T-helper 17 cell (primary cell): ENCODE results near the gene SPTB. TPM values are rescaled to one million over a fixed set of nuclear protein-coding genes. Genes with fewer than 3 reads are reported as not detected.

Source experiments
- ATAC-seq: fragments of 150-1000 bp; cut with Tn5 transposase; 2 replicates; pipeline ENCODE4 v1.10.0; 2021; ENCODE audit warnings: mild to moderate bottlenecking, moderate library complexity
- DNase-seq, 3 donors: peaks; one replicate each; pipeline versions ENCODE4 v3.0.0 to v3.0.0-alpha.2; 2020 to 2021
- H3K9me3 ChIP-seq: one replicate; pipeline ENCODE4 v1.7.0; 2013; ENCODE audit warnings: low read length, mild to moderate bottlenecking; ENCODE audit not compliant: control insufficient read depth, poor library complexity, severe bottlenecking
- H3K27ac Mint-ChIP-seq: one replicate; pipeline ENCODE4 v1.8.0; 2022; ENCODE audit warnings: mild to moderate bottlenecking, moderate library complexity, mixed read lengths
- H3K27me3 Mint-ChIP-seq: one replicate; pipeline ENCODE4 v1.8.0; 2022; ENCODE audit warnings: mixed read lengths
- H3K36me3 Mint-ChIP-seq: one replicate; pipeline ENCODE4 v1.8.0; 2022; ENCODE audit warnings: low read depth, mixed read lengths
- H3K4me1 Mint-ChIP-seq: one replicate; pipeline ENCODE4 v1.8.0; 2022; ENCODE audit warnings: mild to moderate bottlenecking, mixed read lengths
- H3K4me3 Mint-ChIP-seq: one replicate; pipeline ENCODE4 v1.8.0; 2022; ENCODE audit warnings: mild to moderate bottlenecking, moderate library complexity, mixed read lengths
- total RNA-seq, 4 donors: library from RNA in 2 of 4; stranded (reverse) in 2 of 4; gene quantifications; one replicate each; pipeline ENCODE4 v1.2.3 and lab custom pipeline; 2022 to 2026

The SPTB gene
- total RNA-seq, 2 donors from 2014 or later, result 0.40 to 8.4 TPM

- H3K27me3 Mint-ChIP-seq, result peaks cover 71% of the 10 kb centered on the region
- no peaks in the 10 kb centered on the region for H3K36me3 Mint-ChIP-seq
- no peaks in the 10 kb centered on the region for H3K9me3 ChIP-seq
- H3K4me1 Mint-ChIP-seq, result no peaks in the 10 kb centered on the region
- ATAC-seq (no peak), DNase-seq (no peak)
- H3K4me3 Mint-ChIP-seq, result no peak overlapping the region
- no peak overlapping the region for H3K27ac Mint-ChIP-seq
Observed at GRCh38 chr14:64838656-64839055, 41.1 kb downstream of the SPTB start.

GRCh38 chr14:64835431-64835830 lies 44.3 kb downstream of the SPTB start:
- no peak overlapping the region for H3K27ac Mint-ChIP-seq
- no peaks in the 10 kb centered on the region for H3K36me3 Mint-ChIP-seq
- H3K9me3 ChIP-seq, result no peaks in the 10 kb centered on the region
- peaks cover 44% of the 10 kb centered on the region for H3K27me3 Mint-ChIP-seq
- H3K4me1 Mint-ChIP-seq, result no peaks in the 10 kb centered on the region
- ATAC-seq (no peak), DNase-seq (no peak)
- no peak overlapping the region for H3K4me3 Mint-ChIP-seq

DNA sequence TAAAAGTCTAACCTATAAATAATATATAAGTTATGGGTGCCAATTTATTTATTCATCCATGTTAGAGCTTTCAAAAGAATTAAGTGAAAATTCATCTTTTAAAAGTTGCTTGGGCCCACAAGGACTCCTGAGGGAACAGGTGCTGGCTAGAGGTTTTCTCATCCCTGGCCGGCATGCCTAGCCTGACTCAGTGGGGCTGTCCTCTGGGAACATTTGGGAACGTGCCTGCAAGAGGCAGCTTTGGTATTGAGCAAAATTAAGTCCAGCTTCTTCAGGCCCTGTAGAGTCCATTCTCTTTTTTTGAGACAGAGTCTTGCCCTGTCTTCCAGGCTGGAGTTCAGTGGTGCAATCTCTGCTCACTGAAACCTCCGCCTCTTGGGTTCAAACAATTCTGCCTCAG lies 44.7 kb downstream of the SPTB start:
- Mint-ChIP-seq H3K4me3 (no peak overlapping the region), H3K27me3 (peaks cover 39% of the 10 kb centered on the region), H3K27ac (no peak overlapping the region), H3K4me1 (no peaks in the 10 kb centered on the region), H3K36me3 (no peaks in the 10 kb centered on the region)
- DNase-seq (no peak), ATAC-seq (no peak)
- no peaks in the 10 kb centered on the region for H3K9me3 ChIP-seq

DNA sequence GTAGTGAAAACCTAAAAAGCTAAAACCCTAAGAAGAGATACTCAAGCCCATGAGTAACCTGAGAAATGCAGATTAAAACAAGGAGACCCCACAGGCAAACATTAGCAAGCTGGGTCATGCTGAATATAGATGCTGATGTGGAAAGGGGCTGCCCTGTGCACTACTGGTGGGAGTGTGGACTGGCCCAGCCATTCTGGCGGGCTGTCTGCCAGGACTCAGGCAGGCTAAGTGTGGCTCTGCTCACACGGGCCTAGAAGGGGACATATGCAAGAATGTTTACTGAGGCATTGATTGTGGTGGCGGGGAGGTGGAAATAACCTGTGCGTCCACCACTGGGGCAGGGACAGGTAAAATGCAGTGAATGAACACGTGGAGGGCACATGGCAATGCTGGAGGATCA lies 48.3 kb downstream of the SPTB start:
- Mint-ChIP-seq H3K27me3 (peaks cover 17% of the 10 kb centered on the region), H3K4me3 (no peak overlapping the region), H3K4me1 (peaks cover 3% of the 10 kb centered on the region), H3K27ac (no peak overlapping the region), H3K36me3 (no peaks in the 10 kb centered on the region)
- no peaks in the 10 kb centered on the region for H3K9me3 ChIP-seq
- ATAC-seq (no peak), DNase-seq (no peak)

- ATAC-seq, result no peak
- no peaks in the 10 kb centered on the region for H3K9me3 ChIP-seq
- H3K27ac Mint-ChIP-seq, result no peak overlapping the region
- no peaks in the 10 kb centered on the region for H3K36me3 Mint-ChIP-seq
- H3K4me1 Mint-ChIP-seq, result peaks cover 4% of the 10 kb centered on the region
- no peak for DNase-seq
- H3K4me3 Mint-ChIP-seq, result no peak overlapping the region
- peaks cover 13% of the 10 kb centered on the region for H3K27me3 Mint-ChIP-seq
Observed at GRCh38 chr14:64830961-64831360, 48.7 kb downstream of the SPTB start.

- H3K4me1 Mint-ChIP-seq, result peaks cover 9% of the 10 kb centered on the region
- H3K36me3 Mint-ChIP-seq, result no peaks in the 10 kb centered on the region
- H3K4me3 Mint-ChIP-seq, result no peak overlapping the region
- no peak for DNase-seq
- H3K27ac Mint-ChIP-seq, result no peak overlapping the region
- no peaks in the 10 kb centered on the region for H3K9me3 ChIP-seq
- peaks cover 16% of the 10 kb centered on the region for H3K27me3 Mint-ChIP-seq
- ATAC-seq, result no peak
Observed at GRCh38 chr14:64828071-64828470, 51.6 kb downstream of the SPTB start.

GRCh38 chr14:64826845-64827244 lies 52.9 kb downstream of the SPTB start:
- Mint-ChIP-seq H3K27me3 (peaks cover 24% of the 10 kb centered on the region), H3K4me3 (peak overlapping the region; percentile 55), H3K4me1 (peaks cover 10% of the 10 kb centered on the region), H3K27ac (no peak overlapping the region), H3K36me3 (no peaks in the 10 kb centered on the region)
- H3K9me3 ChIP-seq, result no peaks in the 10 kb centered on the region
- DNase-seq (no peak), ATAC-seq (no peak)

- DNase-seq (no peak), ATAC-seq (no peak)
- H3K27ac Mint-ChIP-seq, result no peak overlapping the region
- no peaks in the 10 kb centered on the region for H3K9me3 ChIP-seq
- no peaks in the 10 kb centered on the region for H3K36me3 Mint-ChIP-seq
- H3K4me1 Mint-ChIP-seq, result peaks cover 10% of the 10 kb centered on the region
- H3K27me3 Mint-ChIP-seq, result peaks cover 29% of the 10 kb centered on the region
- H3K4me3 Mint-ChIP-seq, result peak overlapping the region; percentile 55
Observed at GRCh38 chr14:64826333-64826732, 53.4 kb downstream of the SPTB start.

DNA sequence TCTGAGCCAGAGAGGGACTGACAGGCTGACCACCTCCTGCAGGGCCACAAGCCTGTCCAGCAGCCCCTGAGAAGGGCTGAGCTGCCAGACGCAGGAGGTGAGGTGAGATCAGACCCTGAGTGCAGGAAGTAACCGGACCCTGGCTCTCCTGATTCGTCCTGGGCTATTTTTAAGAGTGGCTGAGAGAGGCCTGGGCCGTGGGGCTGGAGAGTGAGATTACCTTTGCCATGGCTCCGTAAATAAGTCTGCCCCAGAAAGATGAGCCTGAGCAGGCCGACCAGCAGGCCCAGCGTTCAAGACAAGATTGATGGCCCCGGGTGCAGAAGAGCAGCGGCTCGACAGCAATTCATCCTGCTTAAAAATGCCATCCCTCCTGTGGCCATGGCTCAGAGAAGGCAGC lies 54.2 kb downstream of the SPTB start:
- H3K27me3 Mint-ChIP-seq, result peaks cover 36% of the 10 kb centered on the region

GRCh38 chr14:64825006-64825405 lies 54.7 kb downstream of the SPTB start:
- peaks cover 37% of the 10 kb centered on the region for H3K27me3 Mint-ChIP-seq
- no peak overlapping the region for H3K4me3 Mint-ChIP-seq
- H3K4me1 Mint-ChIP-seq, result peaks cover 10% of the 10 kb centered on the region
- no peaks in the 10 kb centered on the region for H3K9me3 ChIP-seq
- ATAC-seq, result no peak
- H3K36me3 Mint-ChIP-seq, result peaks cover 2% of the 10 kb centered on the region
- no peak for DNase-seq
- H3K27ac Mint-ChIP-seq, result no peak overlapping the region

More for the DNA sequence above, 54.2 kb downstream of the SPTB start:
- H3K27ac Mint-ChIP-seq, result no peak overlapping the region
- no peak for ATAC-seq
- H3K36me3 Mint-ChIP-seq, result peaks cover 2% of the 10 kb centered on the region
- H3K4me1 Mint-ChIP-seq, result peaks cover 10% of the 10 kb centered on the region
- no peak for DNase-seq
- H3K9me3 ChIP-seq, result no peaks in the 10 kb centered on the region
- no peak overlapping the region for H3K4me3 Mint-ChIP-seq

GRCh38 chr14:64824471-64824870 lies 55.2 kb downstream of the SPTB start:
- DNase-seq (no peak), ATAC-seq (no peak)
- H3K27ac Mint-ChIP-seq, result no peak overlapping the region
- H3K4me1 Mint-ChIP-seq, result peaks cover 10% of the 10 kb centered on the region
- peaks cover 2% of the 10 kb centered on the region for H3K36me3 Mint-ChIP-seq
- peaks cover 43% of the 10 kb centered on the region for H3K27me3 Mint-ChIP-seq
- H3K4me3 Mint-ChIP-seq, result no peak overlapping the region
- H3K9me3 ChIP-seq, result no peaks in the 10 kb centered on the region

DNA sequence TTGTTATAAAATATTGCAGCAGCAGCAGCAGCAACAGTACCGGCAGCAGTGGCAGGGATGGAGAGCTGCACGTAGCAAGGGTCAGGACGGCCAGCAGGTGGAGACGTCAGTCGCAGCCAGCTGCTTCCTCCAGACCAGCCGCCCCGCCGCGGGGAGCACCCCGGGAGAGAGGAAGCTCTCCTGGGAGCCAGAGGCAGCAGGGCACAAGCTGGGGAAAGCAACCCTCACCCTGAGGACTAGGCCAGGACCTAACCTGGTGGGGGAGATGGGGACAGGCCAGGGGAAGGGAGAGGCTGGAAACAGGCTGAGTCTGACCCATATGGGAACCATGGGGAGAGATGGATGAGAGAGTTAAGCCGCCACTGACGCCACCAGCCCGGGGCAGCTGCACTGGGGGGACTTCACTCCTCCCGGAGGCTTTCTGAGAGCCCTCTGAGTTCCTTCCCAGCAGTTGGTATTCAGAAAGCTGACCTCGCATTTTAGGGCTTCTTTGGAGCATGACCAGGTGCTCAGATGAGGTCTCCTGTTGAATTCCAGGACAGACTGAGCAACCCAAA lies 56.3 kb downstream of the SPTB start:
- DNase-seq, result peak; percentile 39 to 50 (median 49)
- no peak overlapping the region for H3K27ac Mint-ChIP-seq
- peak overlapping the region; percentile 64 for H3K4me3 Mint-ChIP-seq
- ATAC-seq, result peak; percentile 89
- peaks cover 10% of the 10 kb centered on the region for H3K4me1 Mint-ChIP-seq
- no peaks in the 10 kb centered on the region for H3K9me3 ChIP-seq
- H3K27me3 Mint-ChIP-seq, result peaks cover 54% of the 10 kb centered on the region
- peaks cover 2% of the 10 kb centered on the region for H3K36me3 Mint-ChIP-seq

DNA sequence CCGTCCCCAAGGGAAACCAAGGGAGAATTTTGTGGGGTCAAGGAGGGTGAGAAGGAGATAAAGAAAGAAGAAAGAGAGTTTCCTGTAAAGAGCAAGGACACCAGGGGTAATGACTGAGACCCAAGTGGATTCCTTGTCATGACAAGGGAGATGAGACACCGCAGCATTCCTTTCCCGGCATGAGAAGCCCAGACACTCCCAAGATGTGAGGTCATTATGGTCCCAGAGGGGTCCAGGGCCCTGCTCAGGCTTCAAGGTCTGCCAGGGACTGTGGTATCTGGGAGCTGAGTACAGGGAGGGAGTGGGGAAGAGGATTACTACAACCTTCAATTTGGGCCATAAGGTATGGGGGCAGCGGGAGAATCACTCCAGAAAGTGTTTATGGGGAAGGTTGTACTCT lies 58.1 kb downstream of the SPTB start:
- Mint-ChIP-seq H3K36me3 (peaks cover 2% of the 10 kb centered on the region), H3K27me3 (peaks cover 70% of the 10 kb centered on the region), H3K27ac (peak overlapping the region; percentile 29), H3K4me1 (peaks cover 7% of the 10 kb centered on the region), H3K4me3 (no peak overlapping the region)
- ATAC-seq (no peak), DNase-seq (no peak)
- no peaks in the 10 kb centered on the region for H3K9me3 ChIP-seq

DNA sequence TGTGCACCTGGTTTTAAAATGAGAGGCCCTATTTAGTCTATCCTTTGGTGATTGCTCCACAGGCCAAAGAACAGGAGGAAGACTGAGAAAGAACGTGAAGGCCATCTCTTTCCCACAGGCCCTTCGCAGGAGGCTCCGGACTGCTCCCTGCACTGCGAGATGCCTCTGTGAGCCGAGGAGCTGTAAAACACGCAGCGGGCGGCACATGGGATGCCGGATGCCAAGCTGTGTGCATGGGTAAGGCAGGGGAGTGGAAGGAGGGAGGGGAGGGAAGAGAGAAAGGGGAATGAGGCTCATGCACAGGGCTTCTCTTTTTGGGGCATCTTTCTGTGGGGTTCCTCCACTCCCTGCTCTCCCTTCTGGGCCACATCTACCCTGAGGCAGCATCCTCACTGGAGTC lies 61.6 kb downstream of the SPTB start:
- Mint-ChIP-seq H3K36me3 (peaks cover 5% of the 10 kb centered on the region), H3K27ac (no peak overlapping the region), H3K27me3 (peaks cover 76% of the 10 kb centered on the region), H3K4me1 (peaks cover 6% of the 10 kb centered on the region), H3K4me3 (no peak overlapping the region)
- DNase-seq (no peak), ATAC-seq (no peak)
- H3K9me3 ChIP-seq, result no peaks in the 10 kb centered on the region
